Brain microvascular endothelial cell (primary cell): Measurements from ENCODE around the gene COL9A3.

Experiments used
- DNase-seq: peaks from one replicate; pipeline ENCODE4 v3.0.0-alpha.2; 2020
- H3K27ac ChIP-seq: fragments of 250-450 bp; sonication (Bioruptor Pico); 2 replicates; pipeline ENCODE4 v1.5.1; 2020; ENCODE audit warnings: mild to moderate bottlenecking, moderate library complexity
- H3K27me3 ChIP-seq: fragments of 250-450 bp; sonication (Bioruptor Pico); replicated peaks from 2 replicates; pipeline ENCODE4 v1.5.1; 2020; ENCODE audit warnings: mild to moderate bottlenecking
- H3K36me3 ChIP-seq: fragments of 250-450 bp; sonication (Bioruptor Pico); replicated peaks from 2 replicates; pipeline ENCODE4 v1.5.1; 2020; ENCODE audit warnings: mild to moderate bottlenecking
- H3K4me3 ChIP-seq: 2 replicates; pipeline ENCODE4 v1.5.1; 2011; ENCODE audit warnings: low read depth, mild to moderate bottlenecking, control low read depth, low read length, moderate library complexity
- CTCF ChIP-seq: IDR thresholded peaks from 2 replicates; pipeline ENCODE4 v1.5.1; 2011; ENCODE audit warnings: low read depth, mild to moderate bottlenecking, moderate library complexity, low read length, control low read depth, inconsistent platforms; ENCODE audit errors: missing control alignments
- in situ Hi-C: cut with HindIII; loops from 2 replicates; pipeline ENCODE4 v1.10.0; 2017; ENCODE audit warnings: low sequenced_read_pairs, low pct_ligation_motif_present

COL9A3 gene

GRCh38 chr20:62800314-62801259 is 16.3 kb upstream of the COL9A3 start:
- Histone ChIP-seq H3K36me3 (peaks cover 18% of the 10 kb centered on the region), H3K4me3 (no peak overlapping the region), H3K27ac (no peak overlapping the region), H3K27me3 (no peaks in the 10 kb centered on the region)
- no peak for DNase-seq
- in situ Hi-C loops: no loop called here
- TF ChIP-seq CTCF: no peak

GRCh38 chr20:62801284-62802010 is 15.4 kb upstream of the COL9A3 start:
- Histone ChIP-seq H3K27ac (no peak overlapping the region), H3K4me3 (no peak overlapping the region), H3K27me3 (no peaks in the 10 kb centered on the region), H3K36me3 (peaks cover 18% of the 10 kb centered on the region)
- in situ Hi-C loops: no loop called here
- no peak for DNase-seq
- no peak for TF ChIP-seq CTCF

GRCh38 chr20:62802026-62802712 is 14.7 kb upstream of the COL9A3 start:
- H3K27ac ChIP-seq: no peak overlapping the region
- TF ChIP-seq CTCF: no peak
- peaks cover 18% of the 10 kb centered on the region for H3K36me3 ChIP-seq
- no peaks in the 10 kb centered on the region for H3K27me3 ChIP-seq
- in situ Hi-C loops: no loop called here
- H3K4me3 ChIP-seq: no peak overlapping the region
- no peak for DNase-seq

GRCh38 chr20:62804021-62804626 is 12.7 kb upstream of the COL9A3 start:
- Histone ChIP-seq H3K4me3 (peak overlapping the region; percentile 80), H3K27ac (no peak overlapping the region), H3K27me3 (no peaks in the 10 kb centered on the region), H3K36me3 (peaks cover 12% of the 10 kb centered on the region)
- in situ Hi-C loops: no loop called here
- peak; percentile 3 for TF ChIP-seq CTCF
- DNase-seq: no peak

- peak within 1 kb of the TSS; percentile 28 for H3K27ac ChIP-seq
- no peaks in the 10 kb centered on the region for H3K27me3 ChIP-seq
- no peak for TF ChIP-seq CTCF
- no peak for DNase-seq
- in situ Hi-C loops: no loop called here
- peak within 1 kb of the TSS; percentile 80 for H3K4me3 ChIP-seq
- H3K36me3 ChIP-seq: peaks cover 12% of the 10 kb centered on the region
These were observed 12.2 kb upstream of the COL9A3 start, which contains the start of gene OGFR for GRCh38 chr20:62804627-62805154. TSS of gene OGFR (plus strand) at chr20:62804835. CDS start at chr20:62804860, 25 bp downstream.
